GM18873 (cell line): Measurements from ENCODE around the gene TTBK1.

Experiments
- ATAC-seq: cut with Tn5 transposase; IDR thresholded peaks from one replicate; pipeline ENCODE4 v1.9.1; 2021; ENCODE audit warnings: mild to moderate bottlenecking, moderate library complexity, moderate number of reproducible peaks; ENCODE audit not compliant: unreplicated experiment, low FRiP score

The TTBK1 gene

GRCh38 chr6:43335469-43335868 is 92.2 kb downstream of the TTBK1 start:
- ATAC-seq: no peak

GRCh38 chr6:43336382-43336781 is 93.1 kb downstream of the TTBK1 start:
- ATAC-seq: no peak
